ENCODE results near the gene RAB3GAP2.
"Not testable (repeated sequence)": the region's sequence is repeated elsewhere in the genome, so short reads cannot be mapped to it uniquely, and the experiment has no call there.

The RAB3GAP2 gene, protein sequence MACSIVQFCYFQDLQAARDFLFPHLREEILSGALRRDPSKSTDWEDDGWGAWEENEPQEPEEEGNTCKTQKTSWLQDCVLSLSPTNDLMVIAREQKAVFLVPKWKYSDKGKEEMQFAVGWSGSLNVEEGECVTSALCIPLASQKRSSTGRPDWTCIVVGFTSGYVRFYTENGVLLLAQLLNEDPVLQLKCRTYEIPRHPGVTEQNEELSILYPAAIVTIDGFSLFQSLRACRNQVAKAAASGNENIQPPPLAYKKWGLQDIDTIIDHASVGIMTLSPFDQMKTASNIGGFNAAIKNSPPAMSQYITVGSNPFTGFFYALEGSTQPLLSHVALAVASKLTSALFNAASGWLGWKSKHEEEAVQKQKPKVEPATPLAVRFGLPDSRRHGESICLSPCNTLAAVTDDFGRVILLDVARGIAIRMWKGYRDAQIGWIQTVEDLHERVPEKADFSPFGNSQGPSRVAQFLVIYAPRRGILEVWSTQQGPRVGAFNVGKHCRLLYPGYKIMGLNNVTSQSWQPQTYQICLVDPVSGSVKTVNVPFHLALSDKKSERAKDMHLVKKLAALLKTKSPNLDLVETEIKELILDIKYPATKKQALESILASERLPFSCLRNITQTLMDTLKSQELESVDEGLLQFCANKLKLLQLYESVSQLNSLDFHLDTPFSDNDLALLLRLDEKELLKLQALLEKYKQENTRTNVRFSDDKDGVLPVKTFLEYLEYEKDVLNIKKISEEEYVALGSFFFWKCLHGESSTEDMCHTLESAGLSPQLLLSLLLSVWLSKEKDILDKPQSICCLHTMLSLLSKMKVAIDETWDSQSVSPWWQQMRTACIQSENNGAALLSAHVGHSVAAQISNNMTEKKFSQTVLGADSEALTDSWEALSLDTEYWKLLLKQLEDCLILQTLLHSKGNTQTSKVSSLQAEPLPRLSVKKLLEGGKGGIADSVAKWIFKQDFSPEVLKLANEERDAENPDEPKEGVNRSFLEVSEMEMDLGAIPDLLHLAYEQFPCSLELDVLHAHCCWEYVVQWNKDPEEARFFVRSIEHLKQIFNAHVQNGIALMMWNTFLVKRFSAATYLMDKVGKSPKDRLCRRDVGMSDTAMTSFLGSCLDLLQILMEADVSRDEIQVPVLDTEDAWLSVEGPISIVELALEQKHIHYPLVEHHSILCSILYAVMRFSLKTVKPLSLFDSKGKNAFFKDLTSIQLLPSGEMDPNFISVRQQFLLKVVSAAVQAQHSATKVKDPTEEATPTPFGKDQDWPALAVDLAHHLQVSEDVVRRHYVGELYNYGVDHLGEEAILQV (N-terminal part only)

GRCh38 chr1:220272047-220272840 lies at the start of gene RAB3GAP2:
Gene RAB3GAP2 (minus strand): TSS chr1:220272453. CDS start chr1:220272337, 116 bp downstream.
- DNase-seq: peak; percentile 97

- DNase-seq: no peak
These were observed 49.5 kb upstream of the RAB3GAP2 start for GRCh38 chr1:220321758-220322157.

DNA sequence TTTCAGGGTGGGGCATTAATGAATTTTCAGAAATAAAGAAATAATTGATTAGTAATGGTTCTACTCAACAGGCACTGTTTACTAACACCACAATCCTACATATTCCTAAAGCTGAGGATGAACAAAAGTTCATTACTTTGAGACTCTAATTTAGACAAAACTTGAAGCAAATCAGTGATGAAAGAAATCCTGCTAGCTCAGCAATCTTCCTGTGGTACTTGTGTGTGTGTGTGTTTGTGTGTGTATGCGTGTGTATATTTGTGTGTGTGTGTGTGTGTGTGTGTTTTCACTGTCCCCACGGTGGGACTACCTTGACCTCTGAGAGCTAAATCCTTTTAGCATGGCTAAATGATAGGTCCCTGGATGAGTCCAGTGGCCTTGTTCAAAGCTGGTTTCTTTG lies 48.5 kb upstream of the RAB3GAP2 start:
- no peak for DNase-seq

- DNase-seq: no peak
These were observed 46.4 kb upstream of the RAB3GAP2 start for GRCh38 chr1:220318673-220319072.

DNA sequence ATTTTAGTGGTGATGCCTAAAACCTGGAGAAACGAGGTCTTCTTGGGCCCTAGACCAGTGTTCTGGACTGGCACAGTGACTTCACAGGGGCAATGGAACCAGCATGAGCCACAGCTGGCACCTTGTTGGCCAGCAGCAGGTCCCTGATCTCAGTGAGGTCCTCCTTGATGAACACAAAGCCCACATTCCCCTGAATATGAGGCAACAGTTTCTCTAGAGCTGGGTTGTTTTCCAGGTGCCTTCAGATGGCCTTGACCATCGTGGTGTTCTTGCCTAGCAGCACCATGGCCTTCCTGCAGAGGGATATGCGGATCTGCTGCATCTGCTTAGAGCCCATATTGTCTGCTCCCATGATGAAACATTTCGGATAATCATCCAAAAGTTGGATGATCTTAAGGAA lies 44.9 kb upstream of the RAB3GAP2 start:
- no peak for DNase-seq

- no peak for DNase-seq
These were observed 44.1 kb upstream of the RAB3GAP2 start for GRCh38 chr1:220316305-220316704.

DNA sequence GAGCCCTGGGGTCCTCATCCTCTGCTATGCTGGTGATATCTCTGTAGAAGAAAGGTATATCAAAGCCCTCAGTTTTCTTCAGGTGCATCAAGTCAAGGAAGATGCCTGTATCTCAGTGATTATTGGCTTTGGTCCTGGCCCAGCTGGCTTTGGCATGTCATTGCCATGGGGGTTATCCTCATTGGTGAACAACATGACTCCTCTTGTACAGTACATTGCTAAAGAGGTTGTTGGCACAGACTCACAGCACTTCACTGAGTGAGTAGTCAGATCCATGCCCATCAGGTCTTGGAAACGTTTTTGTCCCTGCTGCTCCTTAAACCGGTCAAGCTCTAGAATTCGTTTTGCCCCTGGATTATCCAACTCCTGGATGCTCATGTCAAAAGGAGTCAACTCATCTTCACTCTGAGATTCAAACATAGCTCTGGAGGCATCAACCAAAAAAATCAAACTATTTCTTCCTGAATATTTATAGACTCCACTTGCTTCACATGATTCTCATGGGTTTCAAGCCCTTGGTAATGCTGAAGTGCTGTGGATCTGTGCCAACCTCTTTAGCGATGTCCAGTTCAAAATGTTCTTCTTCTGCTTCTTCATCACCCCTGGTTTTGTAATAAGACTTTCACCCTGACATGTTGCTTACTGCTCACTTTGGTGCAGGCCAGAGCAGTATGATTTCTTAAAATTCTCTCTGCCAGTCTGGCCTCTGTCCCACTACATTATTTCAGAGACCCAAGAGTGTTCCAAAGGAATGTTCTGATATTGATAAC lies 43.0 kb upstream of the RAB3GAP2 start:
- no peak for DNase-seq

DNA sequence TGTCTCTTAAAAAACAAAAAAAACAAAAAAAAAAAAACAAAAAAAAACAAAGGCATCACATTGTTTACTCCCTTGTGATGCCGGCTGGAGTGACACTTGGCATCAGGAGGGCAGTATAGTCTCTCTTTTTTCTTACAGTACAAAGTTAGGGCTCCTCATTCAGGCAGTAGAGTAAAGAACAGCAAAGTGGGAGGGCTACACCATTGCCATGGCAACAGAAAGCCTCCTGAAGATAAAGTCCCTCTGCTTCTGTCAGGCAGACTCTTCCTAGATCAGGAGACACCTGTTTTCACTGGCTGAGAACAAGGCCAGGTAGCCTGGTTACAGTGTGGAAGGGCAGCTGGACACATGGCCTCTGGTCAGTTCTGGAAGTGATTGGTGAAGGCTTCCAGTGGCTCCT lies 41.3 kb upstream of the RAB3GAP2 start:
- no peak for DNase-seq

DNA sequence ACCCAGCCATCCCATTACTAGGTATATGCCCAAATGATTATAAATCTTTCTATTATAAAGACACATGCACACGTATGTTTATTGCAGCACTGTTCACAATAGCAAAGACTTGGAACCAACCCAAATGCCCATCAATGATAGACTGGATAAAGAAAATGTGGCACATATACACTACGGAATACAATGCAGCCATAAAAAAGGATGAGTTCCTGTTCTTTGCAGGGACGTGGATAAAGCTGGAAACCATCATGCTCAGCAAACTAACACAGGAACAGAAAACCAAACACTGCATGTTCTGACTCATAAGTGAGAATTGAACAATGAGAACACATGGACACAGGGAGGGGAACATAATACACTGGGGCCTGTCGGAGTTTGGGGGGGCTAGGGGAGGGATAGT lies 37.9 kb upstream of the RAB3GAP2 start:
- not testable (repeated sequence) for DNase-seq

- DNase-seq: no peak
These were observed 35.4 kb upstream of the RAB3GAP2 start for GRCh38 chr1:220307607-220308006.

DNA sequence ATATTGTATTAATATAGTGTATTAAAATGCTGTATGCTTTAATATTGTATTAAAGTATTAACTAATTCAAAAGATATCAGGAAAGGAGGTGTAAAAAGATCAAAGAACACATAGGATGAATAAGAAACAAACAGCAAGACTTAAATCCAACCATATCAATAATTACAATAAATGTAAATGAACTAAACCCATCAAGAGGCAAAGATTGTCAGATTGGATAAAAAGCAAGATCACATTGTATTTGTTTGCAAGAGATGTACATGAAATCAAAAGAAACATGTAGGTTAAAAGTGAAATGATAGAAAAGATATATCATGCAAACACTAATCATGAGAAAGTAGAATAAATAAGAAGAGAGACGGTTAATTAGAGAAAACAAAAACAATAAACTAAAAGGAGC lies 34.1 kb upstream of the RAB3GAP2 start:
- DNase-seq: no peak

DNA sequence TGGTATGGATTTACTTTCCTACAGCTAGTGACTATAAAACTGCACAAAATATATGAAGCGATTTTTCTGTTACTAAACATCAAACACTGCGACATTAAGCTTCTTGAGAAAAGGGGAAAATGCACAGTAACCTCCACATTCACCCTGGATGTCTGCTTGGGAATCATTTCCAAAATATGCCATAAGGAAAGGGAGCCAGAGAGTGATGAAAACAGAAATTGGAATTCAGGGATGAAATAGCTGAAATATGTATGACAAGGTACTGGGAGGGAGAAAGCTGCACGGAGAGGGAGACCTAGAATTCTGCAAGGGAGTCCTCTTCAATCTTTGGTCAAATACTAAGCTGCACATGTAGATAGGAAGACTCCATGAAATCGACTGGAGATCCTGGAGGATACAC lies 31.6 kb upstream of the RAB3GAP2 start:
- DNase-seq: no peak

DNA sequence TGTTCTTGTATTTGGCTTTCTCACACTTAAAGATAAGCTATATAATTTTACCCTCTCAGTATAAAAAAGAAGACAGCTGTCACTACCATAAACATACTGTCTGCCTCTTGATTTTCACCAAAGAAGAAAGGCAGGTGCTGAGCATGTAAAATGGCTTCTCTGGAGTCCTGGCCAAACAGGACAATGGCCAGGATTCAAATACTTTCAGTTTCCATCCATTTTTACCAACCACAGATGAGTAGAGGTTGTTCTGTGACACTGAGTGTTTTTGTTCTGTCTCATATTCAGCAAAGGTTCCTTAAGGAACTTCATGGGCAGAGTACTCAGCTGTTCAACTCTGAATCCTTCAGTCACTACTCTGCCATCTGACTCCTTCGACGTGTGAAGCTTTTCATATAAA lies 29.4 kb upstream of the RAB3GAP2 start:
- DNase-seq: no peak

GRCh38 chr1:220300442-220301121 lies 28.3 kb upstream of the RAB3GAP2 start:
- DNase-seq: peak; percentile 90

DNA sequence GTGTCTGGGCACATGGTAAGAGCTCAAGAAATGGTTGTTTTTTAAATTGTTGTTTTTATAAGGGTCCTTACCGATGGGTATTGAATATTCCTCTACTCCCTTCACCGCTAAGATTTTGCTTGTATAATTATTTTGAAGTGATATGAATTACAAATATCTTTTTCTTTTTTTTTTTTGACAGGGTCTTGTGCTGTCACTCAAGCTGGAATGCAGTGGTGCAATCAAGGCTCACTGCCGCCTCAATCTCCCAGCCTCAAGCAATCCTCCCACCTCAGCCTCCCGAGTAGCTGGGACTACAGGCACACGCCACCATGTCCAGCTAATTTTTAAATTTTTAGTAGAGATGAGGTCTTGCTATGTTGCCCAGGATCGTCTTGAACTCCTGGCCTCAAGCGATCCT lies 27.1 kb upstream of the RAB3GAP2 start:
- DNase-seq: no peak

- DNase-seq: no peak
These were observed 26.4 kb upstream of the RAB3GAP2 start for GRCh38 chr1:220298470-220299205.

DNA sequence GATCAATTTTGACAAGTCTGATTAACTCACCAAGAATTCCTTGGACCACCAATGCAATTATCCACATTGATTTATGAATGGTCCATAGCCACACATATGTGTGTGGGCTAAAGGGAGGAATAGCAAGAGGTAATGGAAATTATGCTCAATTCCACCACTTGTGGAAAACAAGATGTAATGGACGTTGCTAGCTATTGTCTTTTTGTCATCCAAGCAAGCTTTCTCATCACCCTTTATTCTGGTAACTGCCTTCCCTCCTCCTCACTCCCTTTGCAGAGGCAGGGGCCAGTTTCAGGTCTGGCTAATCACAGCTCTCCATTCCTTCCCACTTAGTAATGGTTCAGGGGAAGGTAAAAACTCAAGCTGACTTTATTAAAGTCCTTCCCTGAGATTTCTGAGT lies 24.7 kb upstream of the RAB3GAP2 start:
- no peak for DNase-seq

DNA sequence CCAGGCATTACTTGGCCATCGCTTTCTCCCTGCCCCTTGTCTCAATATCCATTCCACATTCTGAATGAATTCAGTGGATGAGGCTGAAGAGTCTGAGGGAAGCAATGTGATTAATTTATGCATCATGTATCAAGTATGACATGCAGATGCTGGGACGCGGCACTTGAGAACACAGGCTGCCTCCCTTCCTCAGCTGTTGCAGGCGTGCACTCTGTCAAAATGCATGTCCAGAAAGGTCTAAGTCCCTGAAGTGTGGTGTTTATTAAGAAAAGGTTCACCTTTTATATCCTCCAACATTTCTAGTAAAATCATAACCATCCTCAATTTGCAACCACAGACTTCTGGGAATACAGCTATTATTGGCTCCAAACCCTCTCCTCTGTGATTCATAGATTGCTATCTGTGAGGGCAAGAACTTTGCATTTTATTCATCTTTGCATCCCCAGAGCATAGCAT lies 22.6 kb upstream of the RAB3GAP2 start:
- DNase-seq: no peak

GRCh38 chr1:220291580-220291979 lies 19.3 kb upstream of the RAB3GAP2 start:
- DNase-seq: no peak
